Endothelial cell of umbilical vein (primary cell): ENCODE results near the gene COMP.

Source experiments
- POLR2A ChIP-seq: IDR thresholded peaks from 2 replicates; pipeline ENCODE4 v1.6.1; 2012; ENCODE audit warnings: low read depth, mild to moderate bottlenecking, control low read depth, low read length
- POLR2AphosphoS5 ChIP-seq: IDR thresholded peaks from 2 replicates; pipeline ENCODE4 v1.6.1; 2012; ENCODE audit warnings: low read depth, mild to moderate bottlenecking, control low read depth, low read length, moderate library complexity; ENCODE audit not compliant: insufficient read depth
- TF ChIP-seq, protein P1 (sequence below): IDR thresholded peaks from 2 replicates; pipeline ENCODE4 v1.6.1; 2011; ENCODE audit not compliant: insufficient read depth, insufficient read length
- TF ChIP-seq, protein P2 (sequence below), 2 donors: IDR thresholded peaks; 1 replicate in 1 of 2; 2 replicates in 1 of 2; pipeline ENCODE4 v1.5.1; 2011; ENCODE audit warnings: low read length in 2 of 2, mild to moderate bottlenecking in 2 of 2, moderate library complexity in 2 of 2, control low read depth in 1 of 2, inconsistent platforms in 1 of 2, low read depth in 1 of 2; ENCODE audit not compliant: insufficient read depth in 1 of 2; ENCODE audit errors: extremely low read depth in 1 of 2

- TF ChIP-seq, protein P1, sequence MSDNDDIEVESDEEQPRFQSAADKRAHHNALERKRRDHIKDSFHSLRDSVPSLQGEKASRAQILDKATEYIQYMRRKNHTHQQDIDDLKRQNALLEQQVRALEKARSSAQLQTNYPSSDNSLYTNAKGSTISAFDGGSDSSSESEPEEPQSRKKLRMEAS = no peak
- TF ChIP-seq, protein P2, sequence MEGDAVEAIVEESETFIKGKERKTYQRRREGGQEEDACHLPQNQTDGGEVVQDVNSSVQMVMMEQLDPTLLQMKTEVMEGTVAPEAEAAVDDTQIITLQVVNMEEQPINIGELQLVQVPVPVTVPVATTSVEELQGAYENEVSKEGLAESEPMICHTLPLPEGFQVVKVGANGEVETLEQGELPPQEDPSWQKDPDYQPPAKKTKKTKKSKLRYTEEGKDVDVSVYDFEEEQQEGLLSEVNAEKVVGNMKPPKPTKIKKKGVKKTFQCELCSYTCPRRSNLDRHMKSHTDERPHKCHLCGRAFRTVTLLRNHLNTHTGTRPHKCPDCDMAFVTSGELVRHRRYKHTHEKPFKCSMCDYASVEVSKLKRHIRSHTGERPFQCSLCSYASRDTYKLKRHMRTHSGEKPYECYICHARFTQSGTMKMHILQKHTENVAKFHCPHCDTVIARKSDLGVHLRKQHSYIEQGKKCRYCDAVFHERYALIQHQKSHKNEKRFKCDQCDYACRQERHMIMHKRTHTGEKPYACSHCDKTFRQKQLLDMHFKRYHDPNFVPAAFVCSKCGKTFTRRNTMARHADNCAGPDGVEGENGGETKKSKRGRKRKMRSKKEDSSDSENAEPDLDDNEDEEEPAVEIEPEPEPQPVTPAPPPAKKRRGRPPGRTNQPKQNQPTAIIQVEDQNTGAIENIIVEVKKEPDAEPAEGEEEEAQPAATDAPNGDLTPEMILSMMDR (IDR thresholded peaks at IDR 0.05; ENCODE audit: extremely low read depth in 1 of 2, insufficient read depth in 1 of 2, low read depth in 1 of 2, low read length in 2 of 2) = no peak
- TF ChIP-seq POLR2A (no peak), POLR2AphosphoS5 (no peak)
Measured at GRCh38 chr19:18830488-18830887, 39.4 kb upstream of the COMP start.
